IPS-20b (cell line): ENCODE results near the gene OTUB2.

Source experiments
- H3K27ac ChIP-seq: one replicate; pipeline ENCODE4 v1.5.1; 2013; ENCODE audit warnings: low read length
- H3K27me3 ChIP-seq: 2 replicates; pipeline ENCODE4 v1.6.1; 2013; ENCODE audit warnings: mild to moderate bottlenecking, low read length, inconsistent platforms; ENCODE audit not compliant: insufficient read depth
- H3K36me3 ChIP-seq: 2 replicates; pipeline ENCODE4 v1.6.1; 2013; ENCODE audit warnings: low read depth, mild to moderate bottlenecking, inconsistent platforms, low read length, moderate library complexity; ENCODE audit not compliant: insufficient read depth
- H3K4me1 ChIP-seq: 2 replicates; pipeline ENCODE4 v1.6.1; 2013; ENCODE audit warnings: mild to moderate bottlenecking, control low read depth, inconsistent platforms, low read length, moderate library complexity; ENCODE audit not compliant: insufficient read depth
- H3K4me3 ChIP-seq: 2 replicates; pipeline ENCODE4 v1.5.1; 2013; ENCODE audit warnings: mild to moderate bottlenecking, low read length, inconsistent platforms
- H3K9ac ChIP-seq: 2 replicates; pipeline ENCODE4 v1.6.1; 2013; ENCODE audit warnings: low read depth, mild to moderate bottlenecking, inconsistent platforms, low read length, moderate library complexity
- H3K9me3 ChIP-seq: 2 replicates; pipeline ENCODE4 v1.6.1; 2013; ENCODE audit warnings: mild to moderate bottlenecking, low read depth, low read length, inconsistent platforms; ENCODE audit not compliant: insufficient read depth

The OTUB2 gene

GRCh38 chr14:93986955-93987354 is 39.2 kb upstream of the OTUB2 start:
- H3K9me3 ChIP-seq, result no peaks in the 10 kb centered on the region
- no peak overlapping the region for H3K27ac ChIP-seq
- H3K27me3 ChIP-seq, result no peaks in the 10 kb centered on the region
- no peaks in the 10 kb centered on the region for H3K36me3 ChIP-seq
- no peak overlapping the region for H3K4me3 ChIP-seq
- H3K9ac ChIP-seq, result no peak overlapping the region
- peaks cover 4% of the 10 kb centered on the region; the same call in 1 of the 2 replicates for H3K4me1 ChIP-seq

- Histone ChIP-seq H3K9ac (no peak overlapping the region), H3K4me3 (no peak overlapping the region), H3K27ac (no peak overlapping the region), H3K4me1 (peaks cover 4% of the 10 kb centered on the region; the same call in 1 of the 2 replicates), H3K36me3 (no peaks in the 10 kb centered on the region), H3K9me3 (no peaks in the 10 kb centered on the region), H3K27me3 (no peaks in the 10 kb centered on the region)
Observed at GRCh38 chr14:93987376-93987775, 38.8 kb upstream of the OTUB2 start.

GRCh38 chr14:93987815-93988476 is 38.2 kb upstream of the OTUB2 start:
- Histone ChIP-seq H3K36me3 (no peaks in the 10 kb centered on the region), H3K9me3 (no peaks in the 10 kb centered on the region)

GRCh38 chr14:93989939-93990338 is 36.2 kb upstream of the OTUB2 start:
- Histone ChIP-seq H3K27me3 (no peaks in the 10 kb centered on the region), H3K9me3 (no peaks in the 10 kb centered on the region), H3K36me3 (no peaks in the 10 kb centered on the region), H3K9ac (no peak overlapping the region), H3K4me1 (no peaks in the 10 kb centered on the region; the same call in 1 of the 2 replicates), H3K4me3 (no peak overlapping the region), H3K27ac (no peak overlapping the region)

More at GRCh38 chr14:93987815-93988476, 38.2 kb upstream of the OTUB2 start:
- Histone ChIP-seq H3K4me1 (peaks cover 4% of the 10 kb centered on the region; the same call in 1 of the 2 replicates), H3K9ac (no peak overlapping the region), H3K27me3 (no peaks in the 10 kb centered on the region), H3K27ac (no peak overlapping the region), H3K4me3 (no peak overlapping the region)

GRCh38 chr14:93991212-93991611 is 34.9 kb upstream of the OTUB2 start:
- Histone ChIP-seq H3K36me3 (no peaks in the 10 kb centered on the region), H3K4me1 (peaks cover 3% of the 10 kb centered on the region; the same call in 1 of the 2 replicates), H3K9me3 (no peaks in the 10 kb centered on the region), H3K27ac (no peak overlapping the region), H3K9ac (no peak overlapping the region), H3K27me3 (no peaks in the 10 kb centered on the region), H3K4me3 (no peak overlapping the region)

GRCh38 chr14:93991649-93992048 is 34.5 kb upstream of the OTUB2 start:
- H3K36me3 ChIP-seq, result no peaks in the 10 kb centered on the region
- H3K4me3 ChIP-seq, result no peak overlapping the region
- no peak overlapping the region for H3K9ac ChIP-seq
- peaks cover 3% of the 10 kb centered on the region; the same call in 1 of the 2 replicates for H3K4me1 ChIP-seq
- no peaks in the 10 kb centered on the region for H3K27me3 ChIP-seq
- H3K9me3 ChIP-seq, result no peaks in the 10 kb centered on the region
- H3K27ac ChIP-seq, result no peak overlapping the region

- H3K9me3 ChIP-seq, result no peaks in the 10 kb centered on the region
- no peaks in the 10 kb centered on the region for H3K27me3 ChIP-seq
- H3K36me3 ChIP-seq, result no peaks in the 10 kb centered on the region
Observed at GRCh38 chr14:93993382-93993781, 32.8 kb upstream of the OTUB2 start.

GRCh38 chr14:93994919-93995682 is 31.0 kb upstream of the OTUB2 start:
- H3K4me3 ChIP-seq, result no peak overlapping the region
- no peaks in the 10 kb centered on the region for H3K9me3 ChIP-seq
- H3K27me3 ChIP-seq, result no peaks in the 10 kb centered on the region
- peaks cover 3% of the 10 kb centered on the region; the same call in 1 of the 2 replicates for H3K4me1 ChIP-seq
- no peak overlapping the region for H3K27ac ChIP-seq
- no peaks in the 10 kb centered on the region for H3K36me3 ChIP-seq
- no peak overlapping the region for H3K9ac ChIP-seq

More at GRCh38 chr14:93993382-93993781, 32.8 kb upstream of the OTUB2 start:
- Histone ChIP-seq H3K9ac (no peak overlapping the region), H3K27ac (no peak overlapping the region), H3K4me3 (no peak overlapping the region), H3K4me1 (peaks cover 3% of the 10 kb centered on the region; the same call in 1 of the 2 replicates)

GRCh38 chr14:93996130-93996695 is 29.9 kb upstream of the OTUB2 start:
- Histone ChIP-seq H3K4me1 (peaks cover 3% of the 10 kb centered on the region; the same call in 1 of the 2 replicates), H3K4me3 (no peak overlapping the region), H3K9ac (no peak overlapping the region), H3K27ac (no peak overlapping the region), H3K27me3 (peaks cover 3% of the 10 kb centered on the region), H3K9me3 (no peaks in the 10 kb centered on the region), H3K36me3 (no peaks in the 10 kb centered on the region)

GRCh38 chr14:93997082-93997481 is 29.1 kb upstream of the OTUB2 start, which contains the start of gene CCDC197:
Gene CCDC197 (plus strand): TSS chr14:93997301. CDS start chr14:93998132, 831 bp downstream.
- H3K4me3 ChIP-seq, result no peak within 1 kb of the TSS
- no peak within 1 kb of the TSS for H3K27ac ChIP-seq
- no peaks in the 10 kb centered on the region for H3K9me3 ChIP-seq
- no peaks in the 10 kb centered on the region for H3K36me3 ChIP-seq
- H3K9ac ChIP-seq, result no peak within 1 kb of the TSS
- H3K27me3 ChIP-seq, result peaks cover 7% of the 10 kb centered on the region
- peaks cover 3% of the 10 kb centered on the region; the same call in 1 of the 2 replicates for H3K4me1 ChIP-seq

- Histone ChIP-seq H3K4me3 (no peak overlapping the region), H3K36me3 (no peaks in the 10 kb centered on the region), H3K9ac (no peak overlapping the region), H3K27me3 (peaks cover 7% of the 10 kb centered on the region), H3K4me1 (peaks cover 3% of the 10 kb centered on the region; the same call in 1 of the 2 replicates), H3K27ac (no peak overlapping the region), H3K9me3 (no peaks in the 10 kb centered on the region)
Observed at GRCh38 chr14:93997916-93998870, 27.9 kb upstream of the OTUB2 start.
